HFFc6 (cell line): ENCODE data around the gene KLHL10. TPM values are rescaled to one million over a fixed set of nuclear protein-coding genes. Genes with fewer than 3 reads are reported as not detected.
"Not testable (repeated sequence)": the region's sequence is repeated elsewhere in the genome, so short reads cannot be mapped to it uniquely, and the experiment has no call there.

Experiments
- DNase-seq: peaks from one replicate; pipeline ENCODE4 v3.0.0-alpha.2; 2018
- H3K27ac Mint-ChIP-seq: 2 replicates; pipeline ENCODE4 v1.8.0; 2020; ENCODE audit warnings: mild to moderate bottlenecking, mixed read lengths
- H3K27me3 Mint-ChIP-seq: 2 replicates; pipeline ENCODE4 v1.8.0; 2021; ENCODE audit warnings: mild to moderate bottlenecking, moderate library complexity, mixed read lengths; ENCODE audit not compliant: insufficient read depth
- H3K36me3 Mint-ChIP-seq: 2 replicates; pipeline ENCODE4 v1.8.0; 2021; ENCODE audit warnings: low read depth, mixed read lengths
- H3K4me1 Mint-ChIP-seq: 2 replicates; pipeline ENCODE4 v1.8.0; 2020; ENCODE audit warnings: low read depth, mixed read lengths
- H3K4me3 Mint-ChIP-seq: 2 replicates; pipeline ENCODE4 v1.8.0; 2020; ENCODE audit warnings: mild to moderate bottlenecking, moderate library complexity, mixed read lengths
- H3K9me3 Mint-ChIP-seq: 2 replicates; pipeline ENCODE4 v1.8.0; 2020; ENCODE audit warnings: mild to moderate bottlenecking, mixed read lengths
- CTCF ChIP-seq: fragments of 200-600 bp; sonication (generic); IDR thresholded peaks from 2 replicates; pipeline ENCODE4 v1.5.0; 2021; ENCODE audit warnings: antibody characterized with exemption, mild to moderate bottlenecking
- total RNA-seq, 6 experiments: library from RNA; stranded (reverse); fragmentation: NEBNext Ultra II Directional; extraction: Animal tissue kit (Norgen Biotek cat#: 25700); gene quantifications; 2 replicates in 1 of 6; 3 replicates in 5 of 6; pipeline ENCODE4 v1.2.3, GENCODE V29; 2021

KLHL10 gene
- total RNA-seq, 6 experiments from 2014 or later, result not detected

- peaks cover 5% of the 10 kb centered on the region; the same call in 1 of the 2 replicates for H3K36me3 Mint-ChIP-seq
- no peaks in the 10 kb centered on the region for H3K9me3 Mint-ChIP-seq
- peaks cover 1% of the 10 kb centered on the region for H3K27me3 Mint-ChIP-seq
- TF ChIP-seq CTCF, result no peak
- H3K4me3 Mint-ChIP-seq, result peak overlapping the region; percentile 80
- peaks cover 11% of the 10 kb centered on the region for H3K4me1 Mint-ChIP-seq
- no peak overlapping the region for H3K27ac Mint-ChIP-seq
- no peak for DNase-seq
Measured at GRCh38 chr17:41836550-41837196, 952 bp upstream of the KLHL10 start.

GRCh38 chr17:41839448-41839847 is 1.8 kb downstream of the KLHL10 start:
- H3K27me3 Mint-ChIP-seq, H3K27ac Mint-ChIP-seq, H3K36me3 Mint-ChIP-seq, DNase-seq, H3K4me3 Mint-ChIP-seq, H3K9me3 Mint-ChIP-seq: not testable (repeated sequence)
- H3K4me1 Mint-ChIP-seq, result peaks cover 10% of the 10 kb centered on the region

- H3K27me3 Mint-ChIP-seq, H3K36me3 Mint-ChIP-seq, H3K9me3 Mint-ChIP-seq, H3K27ac Mint-ChIP-seq, H3K4me3 Mint-ChIP-seq, DNase-seq: not testable (repeated sequence)
- H3K4me1 Mint-ChIP-seq, result peaks cover 10% of the 10 kb centered on the region
Measured at GRCh38 chr17:41840781-41841180, 3.2 kb downstream of the KLHL10 start.

GRCh38 chr17:41844971-41845370 is 7.3 kb downstream of the KLHL10 start:
- no peak overlapping the region for H3K27ac Mint-ChIP-seq
- DNase-seq, result no peak
- H3K36me3 Mint-ChIP-seq, result peaks cover 4% of the 10 kb centered on the region
- H3K27me3 Mint-ChIP-seq, result peaks cover 1% of the 10 kb centered on the region
- H3K4me3 Mint-ChIP-seq, result no peak overlapping the region
- H3K9me3 Mint-ChIP-seq, result no peaks in the 10 kb centered on the region
- H3K4me1 Mint-ChIP-seq, result peaks cover 31% of the 10 kb centered on the region
- TF ChIP-seq CTCF, result no peak

- H3K4me1 Mint-ChIP-seq, result peaks cover 36% of the 10 kb centered on the region
- no peaks in the 10 kb centered on the region; the same call in 1 of the 2 replicates for H3K27me3 Mint-ChIP-seq
- no peak overlapping the region for H3K4me3 Mint-ChIP-seq
- 0 out of 2 replicates have a peak overlapping the region, but pooled peaks have one; percentile 1 for H3K27ac Mint-ChIP-seq
- peak; percentile 37 for DNase-seq
- peaks cover 14% of the 10 kb centered on the region for H3K36me3 Mint-ChIP-seq
- no peaks in the 10 kb centered on the region for H3K9me3 Mint-ChIP-seq
- TF ChIP-seq CTCF, result no peak
Measured at GRCh38 chr17:41848788-41849187, 11.2 kb downstream of the KLHL10 start.

- DNase-seq, result no peak
- Mint-ChIP-seq H3K4me1 (peaks cover 36% of the 10 kb centered on the region), H3K9me3 (no peaks in the 10 kb centered on the region), H3K27ac (0 out of 2 replicates have a peak overlapping the region, but pooled peaks have one; percentile 1), H3K36me3 (peaks cover 21% of the 10 kb centered on the region), H3K4me3 (no peak overlapping the region), H3K27me3 (no peaks in the 10 kb centered on the region; the same call in 1 of the 2 replicates)
- no peak for TF ChIP-seq CTCF
Measured at GRCh38 chr17:41849251-41849990, 11.8 kb downstream of the KLHL10 start.

GRCh38 chr17:41851382-41851781 is 13.8 kb downstream of the KLHL10 start:
- not testable (repeated sequence) for H3K27me3 Mint-ChIP-seq, H3K27ac Mint-ChIP-seq, H3K4me3 Mint-ChIP-seq, H3K9me3 Mint-ChIP-seq, DNase-seq
- Mint-ChIP-seq H3K36me3 (peaks cover 22% of the 10 kb centered on the region; the same call in 1 of the 2 replicates), H3K4me1 (peaks cover 26% of the 10 kb centered on the region)
